ENCODE results near the gene FAH. TPM values are rescaled to one million over a fixed set of nuclear protein-coding genes. Genes with fewer than 3 reads are reported as not detected.

FAH gene
- total and polyA plus RNA-seq, 10 of the 15 experiments (the other 5 are each of a cell fraction or from before 2014, with no cell fraction given) = 36.3 to 121 (median 62.0) TPM

- peak; percentile 89 for ATAC-seq
- RAD21 ChIA-PET (ENCODE audit: unreplicated experiment) = interaction anchor here (0.8 to 1.3 kb wide), 2 partner anchors 16 to 307 kb away, joined by 3 read pairs; no protein-coding TSS in a partner anchor
- H3K9me3 ChIP-seq (replicated peaks; ENCODE audit: control insufficient read depth, insufficient read depth, low read length) = no peaks in the 10 kb centered on the region
- in situ Hi-C loops (cut with MboI) (no loop called here), intact Hi-C loops (cut with micrococcal nuclease; ENCODE audit: unreplicated experiment) (no loop called here)
- no peak overlapping the region for H3K9ac ChIP-seq (ENCODE audit: control insufficient read depth, insufficient read depth, low read length)
- H3K79me2 ChIP-seq (ENCODE audit: control insufficient read depth, insufficient read depth, low read length) = no peaks in the 10 kb centered on the region
- H3K4me3 ChIP-seq = no peak overlapping the region
- H3K4me1 ChIP-seq (ENCODE audit: control insufficient read depth, insufficient read depth, low read length) = peaks cover 19% of the 10 kb centered on the region
- POLR2A ChIA-PET = no interaction called here
- no TSS peak for BruUV-seq (replicated peaks)
- peak overlapping the region; percentile 69 for H3K27ac ChIP-seq (ENCODE audit: control insufficient read depth, insufficient read depth)
- peak; percentile 52 for FAIRE-seq
- H2AFZ ChIP-seq (ENCODE audit: control insufficient read depth, low read depth, low read length) = peak overlapping the region; percentile 0
- peak; percentile 39 for DNase-seq (ENCODE audit: low read depth, low spot score)
- CTCF ChIA-PET = interaction anchor here (0.5 to 2.6 kb wide), 4 partner anchors 13 to 307 kb away, joined by 3 to 8 read pairs (median 6); no protein-coding TSS in a partner anchor
- no peak for TF ChIP-seq LARP7 (IDR thresholded peaks at IDR 0.05)
- 0 out of 2 replicates have a peak, but pooled peaks have one; percentile 32 for TF ChIP-seq CREB1 (IDR thresholded peaks at IDR 0.05; ENCODE audit: low read depth)
- 0 out of 4 replicates have a peak, but pooled peaks of 1 of the 2 experiments have one; percentile 12 for TF ChIP-seq BHLHE40 (IDR thresholded peaks at IDR 0.05; ENCODE audit: borderline replicate concordance in 1 of 2, low read depth in 2 of 2, low read length in 1 of 2)
- no peak for TF ChIP-seq EZH2 (IDR thresholded peaks at IDR 0.05; ENCODE audit: borderline replicate concordance, control insufficient read depth, low read depth, low read length)
- TF ChIP-seq BACH1 (IDR thresholded peaks at IDR 0.05; ENCODE audit: borderline replicate concordance) = peak; percentile 92; the same call in 1 of the 2 replicates
- TF ChIP-seq SP1 (IDR thresholded peaks at IDR 0.05; ENCODE audit: low read depth, low read length) = peak; percentile 5
- no peak for TF ChIP-seq BCL3 (IDR thresholded peaks at IDR 0.05; ENCODE audit: borderline replicate concordance, insufficient read depth, low read depth, low read length, poor library complexity, severe bottlenecking)
- TF ChIP-seq PKNOX1 (IDR thresholded peaks at IDR 0.05) = peak; percentile 36
- TF ChIP-seq ZNF687 (IDR thresholded peaks at IDR 0.05) = peak; percentile 83
- peak; percentile 60 for TF ChIP-seq POLR2A (IDR thresholded peaks at IDR 0.05; ENCODE audit: low read depth, low read length)
- peak; percentile 51 for TF ChIP-seq MYC (IDR thresholded peaks at IDR 0.05; ENCODE audit: insufficient read depth, insufficient read length, insufficient replicate concordance, low read length, severe bottlenecking)
- no peak for TF ChIP-seq ZNF207 (IDR thresholded peaks at IDR 0.05; ENCODE audit: borderline replicate concordance)
- no peak for TF ChIP-seq E4F1 (IDR thresholded peaks at IDR 0.05; ENCODE audit: borderline replicate concordance, partially characterized antibody)
- H3K36me3 ChIP-seq (ENCODE audit: control insufficient read depth in 2 of 2, insufficient read depth in 2 of 2, low read length in 1 of 2) = peaks cover 4 to 12% of the 10 kb centered on the region in 2 experiments
- no peaks in the 10 kb centered on the region for H3K27me3 ChIP-seq (replicated peaks in 1 of 2; ENCODE audit: control insufficient read depth in 2 of 2, insufficient read depth in 2 of 2, low read length in 1 of 2)
- SMC1A ChIA-PET (ENCODE audit: uncharacterized antibody, unreplicated experiment) = interaction anchor here (0.6 to 1.4 kb wide), 5 partner anchors 10 to 307 kb away, joined by 3 to 4 read pairs (median 3); no protein-coding TSS in a partner anchor
- H4K20me1 ChIP-seq (ENCODE audit: control insufficient read depth, insufficient read depth) = no peaks in the 10 kb centered on the region
- WGBS (ENCODE audit: insufficient coverage, insufficient replicate concordance, low lambda C conversion rate, missing lambda C conversion rate) = 60% methylated on average over 7 of the region's 7 CpGs
- peak overlapping the region; percentile 1 for H3K4me2 ChIP-seq (ENCODE audit: control insufficient read depth, insufficient read depth)
Measured at GRCh38 chr15:80160570-80161156, 7.9 kb downstream of the FAH start.
